K562 (cell line): ENCODE results near the gene TJAP1. TPM values are rescaled to one million over a fixed set of nuclear protein-coding genes. Genes with fewer than 3 reads are reported as not detected.

Source experiments
- ATAC-seq: fragments of 200-7000 bp; cut with Tn5 transposase; 3 replicates; pipeline ENCODE4 v1.9.1; 2020; ENCODE audit warnings: moderate library complexity
- BruUV-seq: library from RNA; stranded (reverse); fragments of 400-500 nt; replicated peaks from 2 replicates; lab custom pipeline; 2021; lab: Mats Ljungman, UMichigan
- CTCF ChIA-PET: fragments of 300-600 bp; formaldehyde crosslinking; extraction: SDS; loops from one replicate; lab custom pipeline; 2021; ENCODE audit warnings: low intra/inter-chr PET ratio; lab: Yijun Ruan, JAX
- POLR2A ChIA-PET: fragments of 300-600, 350-650 bp; sonication (Branson Sonifier 250); formaldehyde crosslinking; extraction: SDS; loops from one replicate; lab custom pipeline; 2021; ENCODE audit warnings: antibody characterized with exemption, inconsistent platforms; lab: Yijun Ruan, JAX
- DNase-seq, 4 experiments: peaks; one replicate each; pipeline versions ENCODE4 v3.0.0 to v3.0.0-alpha.2; 2011 to 2018; ENCODE audit warnings: low spot score in 3 of 4, mixed read lengths in 3 of 4; ENCODE audit errors: extremely low read depth in 1 of 4
- FAIRE-seq: peaks from 2 replicates; lab custom pipeline; 2011; peaks lifted over from hg19 to GRCh38; lab: Jason Lieb, UNC
- H2AFZ ChIP-seq: 2 replicates; pipeline ENCODE4 v1.6.0; 2011; ENCODE audit warnings: low read depth, low read length, control low read depth, inconsistent platforms
- H3K27ac ChIP-seq: fragments of 200-600 bp; 3 replicates; pipeline ENCODE4 v1.8.0; 2011; ENCODE audit warnings: low read depth, mild to moderate bottlenecking, control low read depth, inconsistent platforms, low read length, moderate library complexity, mixed read lengths; ENCODE audit errors: extremely low read depth
- H3K27me3 ChIP-seq, 2 experiments: fragments of 300-600 bp in 1 of 2; 2 replicates in 1 of 2; 3 replicates in 1 of 2; pipeline versions ENCODE4 v1.6.0 to v1.8.0; 2011; ENCODE audit warnings: inconsistent platforms in 2 of 2, low read length in 2 of 2, mild to moderate bottlenecking in 1 of 2, mixed read lengths in 1 of 2, moderate library complexity in 1 of 2; ENCODE audit not compliant: control insufficient read depth in 2 of 2, insufficient read depth in 2 of 2
- H3K36me3 ChIP-seq: fragments of 300-600 bp; 3 replicates; pipeline ENCODE4 v1.8.0; 2011; ENCODE audit warnings: mild to moderate bottlenecking, low read length, inconsistent platforms; ENCODE audit not compliant: control insufficient read depth, insufficient read depth
- H3K4me1 ChIP-seq, 2 experiments: fragments of 200-600 bp in 1 of 2; replicated peaks in 1 of 2; 2 replicates in 1 of 2; 3 replicates in 1 of 2; pipeline versions ENCODE4 v1.5.1 to v1.8.0; 2011; ENCODE audit warnings: inconsistent platforms in 2 of 2, low read length in 2 of 2, mild to moderate bottlenecking in 1 of 2, mixed read lengths in 1 of 2, moderate library complexity in 1 of 2; ENCODE audit not compliant: control insufficient read depth in 2 of 2, insufficient read depth in 2 of 2
- H3K4me2 ChIP-seq: 2 replicates; pipeline ENCODE4 v1.6.1; 2011; ENCODE audit warnings: low read length, control low read depth, inconsistent platforms, mixed read lengths; ENCODE audit not compliant: insufficient read depth
- H3K4me3 ChIP-seq: fragments of 200-600 bp; sonication (generic), shearing (Covaris generic); 2 replicates; pipeline ENCODE4 v1.5.1; 2016; ENCODE audit warnings: control low read depth, inconsistent platforms
- H3K79me2 ChIP-seq: fragments of 200-600 bp; 3 replicates; pipeline ENCODE4 v1.8.0; 2011; ENCODE audit warnings: low read length, inconsistent platforms; ENCODE audit not compliant: control insufficient read depth, insufficient read depth
- H3K9ac ChIP-seq, 2 experiments: 2 replicates each; pipeline versions ENCODE4 v1.6.0 to v1.6.1; 2011; ENCODE audit warnings: low read depth in 2 of 2, low read length in 2 of 2, control low read depth in 1 of 2, inconsistent platforms in 1 of 2, mild to moderate bottlenecking in 1 of 2, mixed read lengths in 1 of 2; ENCODE audit not compliant: insufficient read depth in 1 of 2
- H3K9me1 ChIP-seq: one replicate; pipeline ENCODE4 v1.6.0; 2011; ENCODE audit warnings: inconsistent platforms, mild to moderate bottlenecking, low read length, moderate library complexity; ENCODE audit not compliant: control insufficient read depth, insufficient read depth
- H3K9me3 ChIP-seq: replicated peaks from 2 replicates; pipeline ENCODE4 v1.5.1; 2011; ENCODE audit warnings: low read depth, low read length, inconsistent platforms; ENCODE audit not compliant: control insufficient read depth, insufficient read depth
- H4K20me1 ChIP-seq: replicated peaks from 2 replicates; pipeline ENCODE4 v1.6.1; 2011; ENCODE audit warnings: low read length, inconsistent platforms, mixed read lengths; ENCODE audit not compliant: control insufficient read depth, insufficient read depth
- BHLHE40 ChIP-seq: IDR thresholded peaks from 2 replicates; pipeline ENCODE4 v1.6.1; 2011; ENCODE audit warnings: low read length, improper control_type of control experiment
- JUN ChIP-seq, 2 experiments: sonication (generic) in 1 of 2; formaldehyde crosslinking in 1 of 2; IDR thresholded peaks; 2 replicates each; pipeline versions ENCODE4 v1.6.1 to v1.8.0; 2012 to 2022; ENCODE audit warnings: borderline replicate concordance in 2 of 2, mild to moderate bottlenecking in 2 of 2, improper control_type of control experiment in 1 of 2, low read depth in 1 of 2, low read length in 1 of 2, missing genetic modification reagents in 1 of 2
- JUND ChIP-seq, 2 experiments: IDR thresholded peaks; 2 replicates in 1 of 2; 3 replicates in 1 of 2; pipeline ENCODE4 v1.6.1; 2011; ENCODE audit warnings: borderline replicate concordance in 2 of 2, low read depth in 2 of 2, low read length in 2 of 2, improper control_type of control experiment in 1 of 2, missing biosample characterization in 1 of 2, missing genetic modification characterization in 1 of 2, missing genetic modification reagents in 1 of 2
- NFIX ChIP-seq: fragments of 250-450 bp; sonication (Bioruptor Pico); IDR thresholded peaks from 2 replicates; pipeline ENCODE4 v1.4.0; 2020; ENCODE audit warnings: low read depth, mild to moderate bottlenecking, moderate library complexity
- NR2C2 ChIP-seq, 2 experiments: fragments of 200-800 bp in 1 of 2; sonication (Bioruptor generic) in 1 of 2; sonication (generic) in 1 of 2; formaldehyde crosslinking in 1 of 2; IDR thresholded peaks; 2 replicates each; pipeline versions ENCODE4 v1.6.1 to v1.8.0; 2016 to 2022; ENCODE audit warnings: mild to moderate bottlenecking in 1 of 2, missing compliant biosample characterization in 1 of 2, missing genetic modification characterization in 1 of 2, missing genetic modification reagents in 1 of 2
- POLR2B ChIP-seq: fragments of 450-650 bp; IDR thresholded peaks from 2 replicates; pipeline ENCODE4 v1.6.1; 2018; ENCODE audit warnings: low read depth; ENCODE audit not compliant: partially characterized antibody
- TEAD4 ChIP-seq, 2 experiments: sonication (generic) in 1 of 2; formaldehyde crosslinking in 1 of 2; IDR thresholded peaks; 2 replicates each; pipeline versions ENCODE4 v1.6.1 to v1.8.0; 2012 to 2022; ENCODE audit warnings: borderline replicate concordance in 1 of 2, inconsistent platforms in 1 of 2, low read length in 1 of 2, mild to moderate bottlenecking in 1 of 2, missing genetic modification reagents in 1 of 2
- YY1 ChIP-seq, 3 experiments: IDR thresholded peaks; 2 replicates each; pipeline ENCODE4 v1.6.1; 2011; ENCODE audit warnings: low read length in 2 of 3, mild to moderate bottlenecking in 2 of 3, moderate library complexity in 2 of 3, borderline replicate concordance in 1 of 3, control low read depth in 1 of 3, low read depth in 1 of 3; ENCODE audit not compliant: insufficient read depth in 3 of 3, insufficient replicate concordance in 2 of 3, control insufficient read depth in 1 of 3, insufficient read length in 1 of 3; ENCODE audit errors: extremely low read depth in 1 of 3
- ZNF263 ChIP-seq: sonication (generic); formaldehyde crosslinking; IDR thresholded peaks from 2 replicates; pipeline ENCODE4 v1.8.0; 2022; ENCODE audit warnings: mild to moderate bottlenecking, missing genetic modification reagents, borderline replicate concordance
- WGBS: fragments of 100-300 bp; shearing (Covaris generic); methylation state at CpG from one replicate; pipeline ENCODE4 v1.1.6; 2016; ENCODE audit warnings: low coverage, mixed read lengths; ENCODE audit not compliant: insufficient coverage; ENCODE audit errors: missing lambda C conversion rate; 5-methylcytosine and 5-hydroxymethylcytosine counted together
- in situ Hi-C: fragments of 300-500 bp; cut with MboI; formaldehyde crosslinking; loops from 4 replicates; pipeline ENCODE4 v1.15.0; 2018; ENCODE audit warnings: inconsistent platforms, mixed read lengths
- intact Hi-C: fragments of 100-400 bp; cut with micrococcal nuclease; formaldehyde crosslinking; loops from 2 replicates; pipeline ENCODE4 v1.14.2; 2022
- polyA plus RNA-seq, 8 experiments: library from polyadenylated mRNA; depleted of rRNA in 4 of 8; stranded (reverse) in 5 of 8; unstranded in 3 of 8; fragments of >200 nt; fragmentation: Nextera tagmentation in 2 of 8; fragmentation: Illumina TruSeq in 1 of 8; extraction: Ambion mirVana in 2 of 8; extraction: Trizol in 1 of 8; gene quantifications; 2 replicates each; pipeline versions ENCODE4 v1.2.1 to v1.2.3, GENCODE V29; 2011 to 2014; ENCODE audit warnings: inconsistent platforms in 1 of 8, missing spikeins in 1 of 8
- total RNA-seq, 7 experiments: library from RNA; depleted of rRNA in 6 of 7; stranded (reverse); fragments of >200 nt in 6 of 7; fragmentation: Illumina TruSeq in 2 of 7; extraction: Trizol in 2 of 7; gene quantifications; 2 replicates each; pipeline versions ENCODE4 v1.2.1 to v1.2.3, GENCODE V29; 2011 to 2021; ENCODE audit warnings: low replicate concordance in 1 of 7
- TF ChIP-seq, protein P1 (sequence below): sonication (generic); formaldehyde crosslinking; IDR thresholded peaks from 2 replicates; pipeline ENCODE4 v1.8.0; 2022; ENCODE audit warnings: mild to moderate bottlenecking, low read depth, missing genetic modification reagents
- TF ChIP-seq, protein P2 (sequence below): fragments of 450-650 bp; IDR thresholded peaks from 2 replicates; pipeline ENCODE4 v1.6.1; 2017; ENCODE audit warnings: mild to moderate bottlenecking, moderate library complexity

The TJAP1 gene
- total and polyA plus RNA-seq, 9 of the 15 experiments (the other 6 are each of a cell fraction or from before 2014, with no cell fraction given), result 0.06 to 35.8 (median 16.2) TPM

DNA sequence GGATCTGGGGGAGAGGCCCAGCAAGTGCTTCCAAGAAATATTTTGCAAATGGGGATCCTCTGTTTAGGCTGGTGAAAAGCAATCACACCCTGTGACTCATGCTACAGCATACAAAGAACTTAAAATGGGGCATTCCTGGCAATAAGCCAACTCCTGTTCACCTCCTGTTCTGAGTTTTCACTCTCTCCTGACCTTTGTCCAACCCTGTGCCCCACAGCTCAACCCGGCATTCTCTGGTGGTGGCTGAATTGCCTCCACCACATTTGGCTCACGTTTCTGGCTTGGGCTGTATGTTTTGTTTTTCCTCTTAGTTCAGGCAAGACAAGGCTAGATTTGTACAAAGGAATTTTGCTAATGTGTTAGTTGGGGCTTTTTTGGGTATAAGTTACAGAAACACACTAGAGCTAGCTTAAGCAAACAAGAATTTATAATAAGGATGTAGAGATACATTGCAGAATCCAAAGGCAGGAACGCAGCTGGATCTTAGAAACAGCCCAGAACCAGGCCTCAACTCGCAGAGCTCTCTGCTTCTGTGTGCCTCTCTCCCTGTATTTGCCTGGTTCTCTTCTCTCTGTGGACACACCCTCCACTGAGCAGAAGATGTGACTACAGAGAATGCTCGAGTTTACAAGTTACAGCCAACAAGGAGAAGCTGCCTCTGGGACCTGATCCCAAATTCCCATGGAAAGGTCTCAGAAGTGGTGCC lies 40.6 kb upstream of the TJAP1 start:
- in situ Hi-C loops (no loop called here), intact Hi-C loops (no loop called here)
- no peaks in the 10 kb centered on the region for H3K9me3 ChIP-seq
- H3K27ac ChIP-seq, result no peak overlapping the region
- no peak overlapping the region for H2AFZ ChIP-seq
- no peak overlapping the region for H3K4me2 ChIP-seq
- peaks cover 3% of the 10 kb centered on the region for H4K20me1 ChIP-seq
- peak; percentile 81 for FAIRE-seq
- 34% methylated on average over 5 of the region's 5 CpGs for WGBS
- ChIA-PET CTCF (no interaction called here), POLR2A (interaction anchor here (0.6 to 2.4 kb wide), 8 partner anchors 7 to 483 kb away, joined by 3 to 12 read pairs (median 3); partner anchors contain the start of genes ABCC10 and CUL9)
- peaks cover 6 to 7% of the 10 kb centered on the region in 2 experiments; a peak in 3 of 5 replicates for H3K4me1 ChIP-seq
- peak; percentile 40 for ATAC-seq
- BruUV-seq, result no TSS peak
- H3K27me3 ChIP-seq, result no peaks in the 10 kb centered on the region
- H3K4me3 ChIP-seq, result no peak overlapping the region
- H3K79me2 ChIP-seq, result no peaks in the 10 kb centered on the region
- H3K9me1 ChIP-seq, result no peaks in the 10 kb centered on the region
- H3K36me3 ChIP-seq, result peaks cover 23% of the 10 kb centered on the region; the same call in 2 of the 3 replicates
- peak in 3 of 4 experiments; percentile 38 to 61 (median 53) for DNase-seq
- H3K9ac ChIP-seq, result no peak overlapping the region; a peak in 1 of 4 replicates
- TF ChIP-seq, protein P1, sequence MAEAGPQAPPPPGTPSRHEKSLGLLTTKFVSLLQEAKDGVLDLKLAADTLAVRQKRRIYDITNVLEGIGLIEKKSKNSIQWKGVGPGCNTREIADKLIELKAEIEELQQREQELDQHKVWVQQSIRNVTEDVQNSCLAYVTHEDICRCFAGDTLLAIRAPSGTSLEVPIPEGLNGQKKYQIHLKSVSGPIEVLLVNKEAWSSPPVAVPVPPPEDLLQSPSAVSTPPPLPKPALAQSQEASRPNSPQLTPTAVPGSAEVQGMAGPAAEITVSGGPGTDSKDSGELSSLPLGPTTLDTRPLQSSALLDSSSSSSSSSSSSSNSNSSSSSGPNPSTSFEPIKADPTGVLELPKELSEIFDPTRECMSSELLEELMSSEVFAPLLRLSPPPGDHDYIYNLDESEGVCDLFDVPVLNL (CRISPR knock-in tag), result no peak
- TF ChIP-seq, protein P2, sequence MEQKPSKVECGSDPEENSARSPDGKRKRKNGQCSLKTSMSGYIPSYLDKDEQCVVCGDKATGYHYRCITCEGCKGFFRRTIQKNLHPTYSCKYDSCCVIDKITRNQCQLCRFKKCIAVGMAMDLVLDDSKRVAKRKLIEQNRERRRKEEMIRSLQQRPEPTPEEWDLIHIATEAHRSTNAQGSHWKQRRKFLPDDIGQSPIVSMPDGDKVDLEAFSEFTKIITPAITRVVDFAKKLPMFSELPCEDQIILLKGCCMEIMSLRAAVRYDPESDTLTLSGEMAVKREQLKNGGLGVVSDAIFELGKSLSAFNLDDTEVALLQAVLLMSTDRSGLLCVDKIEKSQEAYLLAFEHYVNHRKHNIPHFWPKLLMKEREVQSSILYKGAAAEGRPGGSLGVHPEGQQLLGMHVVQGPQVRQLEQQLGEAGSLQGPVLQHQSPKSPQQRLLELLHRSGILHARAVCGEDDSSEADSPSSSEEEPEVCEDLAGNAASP, result no peak
- TF ChIP-seq POLR2B (no peak), BHLHE40 (peak; percentile 54; the same call in 1 of the 2 replicates), JUND (IDR thresholded peaks at IDR 0.05; ENCODE audit: borderline replicate concordance, low read depth, low read length) (peak; percentile 65), JUND (tag; IDR thresholded peaks at IDR 0.05; ENCODE audit: borderline replicate concordance, low read depth, low read length) (0 out of 3 replicates have a peak, but pooled peaks have one; percentile 49), YY1 (IDR thresholded peaks at IDR 0.05; ENCODE audit: borderline replicate concordance in 1 of 3, control insufficient read depth in 1 of 3, extremely low read depth in 1 of 3, insufficient read depth in 3 of 3, insufficient read length in 1 of 3, insufficient replicate concordance in 2 of 3, low read depth in 1 of 3, low read length in 2 of 3) (peak in 1 of 3 experiments; percentile 44), JUN (IDR thresholded peaks at IDR 0.05; ENCODE audit: borderline replicate concordance, low read depth, low read length) (0 out of 2 replicates have a peak, but pooled peaks have one; percentile 43), JUN (CRISPR knock-in tag; IDR thresholded peaks at IDR 0.05; ENCODE audit: borderline replicate concordance) (no peak), NFIX (CRISPR knock-in tag) (peak; percentile 84), ZNF263 (no peak), TEAD4 (IDR thresholded peaks at IDR 0.05; ENCODE audit: low read length) (peak; percentile 13; the same call in 1 of the 2 replicates), TEAD4 (CRISPR knock-in tag; IDR thresholded peaks at IDR 0.05; ENCODE audit: borderline replicate concordance) (no peak), NR2C2 (CRISPR knock-in tag; IDR thresholded peaks at IDR 0.05) (no peak), NR2C2 (tag; IDR thresholded peaks at IDR 0.05) (peak; percentile 41; the same call in 1 of the 2 replicates)
